ENCODE measurements around the gene PLEKHA7.
"Not testable (repeated sequence)": the region's sequence is repeated elsewhere in the genome, so short reads cannot be mapped to it uniquely, and the experiment has no call there.

The PLEKHA7 gene

DNA sequence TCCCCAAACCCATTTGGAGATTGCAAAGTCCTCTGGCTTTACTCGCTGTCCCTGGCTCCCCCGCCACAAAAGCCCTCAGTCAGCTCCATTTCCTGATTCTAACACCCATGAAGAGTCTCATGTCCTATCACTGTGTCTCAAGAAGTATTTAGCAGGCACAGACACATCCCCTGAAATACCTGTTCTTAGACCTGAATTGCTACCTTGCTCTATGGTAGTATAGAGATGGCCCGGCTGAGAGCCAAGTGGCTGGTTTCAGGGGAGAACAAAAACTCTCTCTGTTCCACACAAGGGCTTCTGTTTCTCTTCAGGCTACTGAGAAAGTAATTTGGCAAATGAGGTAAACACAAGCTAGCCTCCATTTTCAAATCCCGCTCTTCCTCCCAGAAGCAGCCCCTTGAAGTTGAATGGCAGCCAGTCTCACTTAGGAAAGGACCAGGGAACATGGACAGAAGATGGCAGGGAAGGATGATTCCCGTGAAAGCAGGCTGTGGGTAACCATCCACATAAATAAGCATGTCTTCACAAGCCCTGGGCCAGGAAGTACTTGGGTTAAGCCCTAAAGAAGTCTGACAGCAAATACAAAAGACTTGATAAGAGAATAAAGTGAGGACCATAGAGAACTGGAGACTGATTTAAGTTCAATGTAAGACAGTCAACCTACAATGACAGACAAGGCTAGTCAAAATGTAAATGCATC, 138.0 kb downstream of the PLEKHA7 start:
- no peak for DNase-seq

DNA sequence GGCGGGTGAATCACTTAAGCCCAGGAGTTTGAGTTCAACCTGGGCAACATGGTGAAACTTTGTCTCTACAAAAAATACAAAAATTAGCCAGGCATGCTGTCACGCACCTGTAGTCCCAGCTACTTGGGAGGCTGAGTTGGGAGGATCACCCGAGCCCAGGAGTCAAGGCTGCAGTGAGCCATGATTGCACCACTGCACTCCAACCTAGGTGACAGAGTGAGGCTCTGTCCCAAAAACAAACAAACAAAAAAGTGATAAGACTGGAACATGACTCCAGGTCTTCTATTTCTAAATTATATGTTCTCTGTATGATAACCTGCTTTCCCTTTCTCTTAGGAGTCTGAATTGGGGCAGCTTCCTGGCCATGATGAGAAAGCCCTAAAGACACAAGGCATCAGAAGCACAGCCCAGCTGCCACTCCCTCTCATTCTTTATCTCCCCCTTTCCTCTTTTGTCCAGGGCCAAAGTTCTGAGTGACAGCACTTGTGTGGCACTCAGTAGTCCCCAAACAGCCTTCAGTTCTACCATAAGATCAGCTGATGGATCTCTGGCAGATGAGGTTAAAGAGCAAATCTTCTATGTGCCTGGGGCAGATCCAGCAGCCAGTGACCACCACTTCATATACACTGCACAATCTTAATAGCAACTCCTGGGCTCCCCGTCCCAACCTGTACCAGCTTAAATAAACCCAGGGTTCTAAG, 139.8 kb downstream of the PLEKHA7 start:
- no peak for DNase-seq

GRCh38 chr11:16873289-16873688, 140.9 kb downstream of the PLEKHA7 start:
- no peak for DNase-seq

GRCh38 chr11:16871368-16871767, 142.8 kb downstream of the PLEKHA7 start:
- DNase-seq, result no peak

DNA sequence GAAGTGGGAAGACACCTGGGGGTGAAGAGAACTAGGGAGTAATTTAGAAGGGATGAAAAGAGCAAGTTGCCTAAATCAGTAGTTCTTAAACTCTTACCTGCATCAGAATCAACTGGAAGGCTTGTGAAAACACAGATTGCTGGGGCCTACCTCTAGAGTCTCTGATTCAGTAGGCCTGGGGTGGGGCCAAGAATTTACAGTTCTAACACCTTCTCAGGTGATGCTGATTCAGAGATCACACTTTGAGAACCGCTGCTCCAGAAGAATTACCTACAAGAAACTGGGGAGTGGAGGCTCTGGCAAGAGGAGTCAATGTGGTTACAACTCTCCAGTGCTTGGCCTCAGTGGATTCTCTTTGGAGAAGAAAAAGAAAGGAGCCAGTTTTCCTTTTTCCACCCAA, 147.1 kb downstream of the PLEKHA7 start:
- no peak for DNase-seq

- not testable (repeated sequence) for DNase-seq
These were observed 149.8 kb downstream of the PLEKHA7 start for GRCh38 chr11:16864428-16864827.

DNA sequence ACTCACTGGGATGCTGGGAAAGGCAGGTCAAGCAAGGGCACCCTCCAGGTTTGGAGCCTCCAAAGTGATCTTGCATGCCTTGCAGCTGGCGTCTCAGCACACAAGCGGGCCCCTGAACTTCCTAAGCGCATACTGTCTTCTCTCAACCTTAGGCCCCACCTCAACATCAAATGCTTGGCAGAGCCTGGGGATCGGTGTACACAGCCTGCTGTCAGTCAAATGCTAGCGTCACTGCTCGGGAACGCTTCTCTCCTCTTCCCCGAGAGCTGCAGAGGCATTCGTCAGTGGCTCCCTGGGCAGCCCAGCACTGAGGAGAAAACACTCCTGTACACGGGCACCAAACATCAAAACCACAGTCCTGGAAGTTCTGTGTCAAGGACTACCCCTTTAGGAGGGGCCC, 150.8 kb downstream of the PLEKHA7 start:
- DNase-seq, result no peak

DNA sequence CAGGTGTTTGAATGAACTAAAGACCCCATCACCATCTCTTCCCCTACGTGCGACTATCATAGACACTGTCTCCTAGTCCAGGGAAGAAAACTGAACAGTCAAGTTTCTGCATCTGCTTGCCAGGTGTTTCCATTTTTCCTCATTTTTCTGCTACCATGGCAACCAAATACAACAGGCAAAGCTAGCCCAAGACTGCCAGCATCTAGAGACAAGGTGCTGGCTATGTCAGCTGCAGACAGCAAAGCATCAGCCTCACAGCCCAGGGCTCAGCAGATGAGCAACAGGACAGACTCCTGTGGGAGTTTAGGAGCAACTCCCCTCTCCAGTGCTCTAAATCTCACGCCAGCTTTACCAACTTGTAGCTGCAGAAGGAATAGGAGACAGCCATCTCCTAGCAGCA, 151.5 kb downstream of the PLEKHA7 start:
- DNase-seq, result no peak

DNA sequence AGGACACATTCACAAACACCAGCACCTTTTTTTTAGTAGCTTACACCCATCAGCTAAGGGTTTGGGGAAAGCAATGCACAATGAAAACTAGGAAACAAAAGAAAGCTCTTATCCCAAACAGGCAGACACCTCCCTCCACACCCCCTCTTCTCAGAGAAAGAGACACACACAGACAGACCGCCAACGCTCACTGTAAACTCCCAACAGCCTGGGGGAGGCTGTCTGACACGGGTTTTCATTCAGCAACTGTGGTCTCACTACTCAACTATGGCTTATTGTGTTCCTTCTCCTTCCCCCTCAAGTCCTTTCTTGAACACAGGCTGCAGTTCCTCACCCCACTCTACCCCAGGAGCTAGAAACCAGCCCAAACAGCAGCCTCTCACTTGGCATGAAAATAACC, 152.4 kb downstream of the PLEKHA7 start:
- DNase-seq, result no peak

DNA sequence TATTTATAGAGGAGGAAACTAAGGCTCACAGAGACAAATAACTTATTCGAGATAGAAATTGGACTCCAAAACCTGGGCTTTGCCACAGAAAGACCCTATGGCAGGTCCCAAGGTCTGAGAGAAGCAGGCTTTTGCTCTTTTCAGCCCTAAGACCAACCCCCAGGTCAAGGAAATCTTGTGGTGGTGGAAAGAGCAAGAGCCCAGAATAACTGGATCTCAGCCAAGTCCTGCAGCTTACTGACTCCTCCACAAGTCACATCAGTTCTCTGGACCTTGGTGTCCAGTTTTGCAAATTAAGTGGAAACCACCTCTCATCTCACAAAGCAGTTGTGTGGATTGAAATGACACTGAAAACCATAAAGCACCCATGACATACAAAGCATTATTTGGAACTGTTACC, 153.6 kb downstream of the PLEKHA7 start:
- no peak for DNase-seq

DNA sequence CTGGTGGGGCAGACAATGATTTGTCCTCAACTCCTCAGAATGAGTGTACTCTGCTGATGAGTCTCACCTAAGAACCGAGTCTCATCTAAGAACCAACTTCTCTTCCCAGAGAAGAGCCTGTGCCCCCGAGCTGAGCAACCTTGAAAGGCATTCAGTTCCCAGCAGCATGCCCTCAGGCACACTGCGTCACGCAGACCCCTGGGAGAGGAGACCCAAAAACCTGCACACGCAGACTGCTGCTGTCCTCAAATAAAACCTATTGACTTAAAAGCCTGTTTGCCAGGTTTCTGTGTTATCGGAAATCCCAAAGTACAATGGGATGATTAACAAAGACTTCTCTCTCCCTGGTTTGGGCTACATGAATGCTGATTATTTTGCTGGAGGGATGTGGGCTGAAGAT, 154.6 kb downstream of the PLEKHA7 start:
- no peak for DNase-seq

DNA sequence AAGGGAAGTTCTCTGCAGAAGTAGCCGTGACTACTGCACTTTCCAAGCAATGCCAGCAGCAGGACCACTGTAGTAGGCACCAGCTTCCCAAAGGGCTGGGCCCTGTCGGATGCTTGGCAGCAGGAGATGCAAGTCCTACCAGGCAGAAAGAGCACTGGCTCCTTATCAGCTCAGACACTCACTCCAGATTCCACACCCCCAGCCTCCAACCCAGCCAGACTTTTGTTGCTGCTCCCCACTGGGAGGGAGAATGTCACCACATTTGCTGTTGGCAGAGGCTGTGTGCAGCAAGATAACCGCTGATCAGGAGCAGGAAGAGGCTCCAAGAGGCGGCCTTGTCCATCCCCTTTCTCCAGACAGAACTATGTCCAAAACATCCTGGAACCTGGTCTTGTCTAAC, 157.0 kb downstream of the PLEKHA7 start:
- DNase-seq, result no peak

GRCh38 chr11:16856022-16856471, 158.2 kb downstream of the PLEKHA7 start:
- no peak for DNase-seq

GRCh38 chr11:16854979-16855378, 159.2 kb downstream of the PLEKHA7 start:
- no peak for DNase-seq

DNA sequence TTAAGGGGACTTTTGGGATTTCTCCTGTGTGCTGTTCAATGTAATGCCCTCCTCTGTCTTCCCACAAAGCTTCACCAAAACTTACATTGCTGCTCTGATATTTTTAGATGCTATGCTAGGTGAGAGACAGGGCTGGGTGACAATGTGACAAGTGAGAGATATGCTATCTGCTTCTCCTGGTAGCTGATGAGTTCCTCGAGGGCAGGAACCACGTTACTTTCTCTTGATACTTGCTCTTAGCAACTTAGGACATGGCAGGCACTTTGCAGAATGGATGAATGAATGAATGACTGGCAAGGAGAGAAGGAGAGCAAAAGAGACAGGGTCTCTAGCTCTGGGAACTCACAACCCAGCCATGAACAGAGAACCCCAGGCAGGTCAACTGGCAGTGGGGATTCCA, 160.4 kb downstream of the PLEKHA7 start:
- DNase-seq, result no peak

DNA sequence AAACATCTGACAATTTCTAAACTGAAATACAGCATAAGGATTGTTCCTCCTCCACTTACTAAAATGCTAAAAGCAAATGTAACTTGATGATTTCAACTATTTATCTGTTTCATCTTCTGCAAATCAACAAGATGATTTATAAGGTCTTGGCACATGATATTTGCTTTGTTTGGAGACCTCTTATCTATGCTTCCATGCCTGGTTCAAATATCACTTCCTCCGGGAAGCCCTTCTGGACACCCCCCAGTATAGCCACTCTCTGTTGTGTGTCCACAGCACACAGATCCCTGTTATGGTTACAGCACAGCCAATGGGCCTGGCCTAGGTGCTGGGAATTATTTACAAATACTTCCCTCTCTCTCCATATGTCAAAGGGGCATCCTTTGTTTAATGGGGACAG, 160.9 kb downstream of the PLEKHA7 start:
- no peak for DNase-seq

DNA sequence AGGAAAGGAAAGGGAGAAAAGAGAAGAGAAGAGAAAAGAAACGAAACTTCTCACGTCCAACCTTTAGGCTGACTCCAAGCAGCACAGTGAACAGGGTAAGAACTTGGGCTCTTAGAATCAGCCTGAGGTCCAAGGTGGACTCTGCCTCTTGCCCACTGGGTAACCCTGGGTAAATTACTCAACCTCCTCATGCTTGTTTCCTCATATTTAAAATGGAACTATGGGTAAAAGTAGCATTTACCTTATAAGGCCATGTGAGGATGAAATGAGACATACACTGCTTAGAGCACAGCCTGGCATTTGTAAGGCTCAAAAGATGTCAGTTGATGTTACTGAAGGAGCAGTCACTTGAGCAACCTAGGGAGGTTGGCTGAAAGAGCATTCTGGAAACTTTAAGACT, 167.9 kb downstream of the PLEKHA7 start:
- DNase-seq, result no peak

- DNase-seq, result no peak
These were observed 169.9 kb downstream of the PLEKHA7 start for GRCh38 chr11:16844268-16844771.

DNA sequence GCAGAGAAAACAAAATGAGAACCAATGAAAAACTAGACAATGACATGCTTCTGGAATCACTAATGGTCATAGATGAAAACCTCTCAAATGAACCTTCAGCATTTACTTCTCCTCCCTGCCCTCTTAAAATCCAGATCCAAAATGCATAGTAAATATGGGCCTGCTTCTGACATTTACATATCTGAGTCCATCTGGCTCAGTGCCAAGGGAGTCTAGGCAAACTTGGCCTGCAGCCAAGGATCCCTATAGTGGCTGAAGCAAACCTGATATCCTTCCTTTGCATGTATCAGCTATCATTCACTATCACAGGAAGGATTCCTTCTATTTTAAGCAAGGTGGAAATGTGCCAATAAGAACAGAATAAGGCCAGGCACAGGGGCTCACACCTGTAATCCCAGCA, 170.9 kb downstream of the PLEKHA7 start:
- no peak for DNase-seq

- no peak for DNase-seq
These were observed 172.2 kb downstream of the PLEKHA7 start for GRCh38 chr11:16841984-16842383.

DNA sequence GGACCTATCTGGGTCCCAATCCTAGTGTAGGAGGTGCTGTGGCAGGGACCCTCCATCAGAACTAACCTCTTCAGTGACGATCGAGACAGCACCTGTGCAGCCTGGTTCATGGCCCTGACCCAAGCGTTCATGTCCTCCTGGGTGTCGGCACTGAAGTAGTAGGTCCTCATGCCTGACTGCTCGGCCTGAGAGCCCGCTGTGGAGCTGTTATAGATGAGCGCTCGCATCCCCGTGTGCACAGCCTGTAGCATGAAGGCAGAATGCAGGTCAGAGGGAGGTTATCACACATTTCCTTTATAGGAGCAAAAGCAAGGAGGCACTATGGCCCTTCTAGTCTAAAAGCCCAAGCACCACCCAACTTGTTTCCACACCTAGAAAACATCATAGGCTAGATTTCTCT, 172.7 kb downstream of the PLEKHA7 start:
- no peak for DNase-seq

GRCh38 chr11:16840951-16841350, 173.3 kb downstream of the PLEKHA7 start:
- no peak for DNase-seq

DNA sequence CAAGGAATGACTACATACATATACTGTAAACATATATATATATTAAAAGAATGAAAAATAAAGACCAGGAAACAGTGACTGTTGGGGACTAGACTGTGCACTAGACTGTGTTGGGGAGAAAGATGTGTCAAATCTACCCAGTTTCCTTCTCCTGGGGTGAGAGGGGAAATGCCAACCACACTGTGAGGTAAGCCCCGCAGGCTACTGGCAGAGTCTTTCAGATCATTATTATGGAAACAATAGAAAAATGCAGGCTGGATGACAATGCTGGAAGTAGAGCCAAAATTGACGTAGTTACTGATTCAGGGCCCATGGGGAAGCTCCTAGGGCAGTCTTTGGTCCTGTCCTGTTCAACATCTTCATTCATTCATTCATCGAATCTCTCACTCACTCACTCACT, 174.4 kb downstream of the PLEKHA7 start:
- DNase-seq, result no peak

DNA sequence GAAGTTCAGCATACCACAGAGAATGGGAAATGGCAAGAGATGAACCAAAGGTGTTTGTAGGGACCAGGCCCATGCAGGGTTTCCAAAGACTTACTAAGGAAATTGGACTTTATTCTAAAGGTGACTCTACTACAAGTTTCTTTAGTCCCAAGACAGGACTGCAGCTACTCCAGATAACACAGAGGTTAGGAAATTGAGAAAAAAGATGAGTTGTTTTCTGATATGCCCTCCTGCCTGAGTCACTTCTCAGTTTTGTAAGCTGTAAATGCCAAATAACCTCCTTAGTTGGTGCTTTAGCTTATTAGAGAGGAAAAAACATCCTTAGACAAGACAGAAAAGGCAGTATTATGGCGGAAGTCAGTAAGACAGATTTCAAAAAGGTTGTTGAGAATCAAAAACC, 179.8 kb downstream of the PLEKHA7 start:
- DNase-seq, result no peak

DNA sequence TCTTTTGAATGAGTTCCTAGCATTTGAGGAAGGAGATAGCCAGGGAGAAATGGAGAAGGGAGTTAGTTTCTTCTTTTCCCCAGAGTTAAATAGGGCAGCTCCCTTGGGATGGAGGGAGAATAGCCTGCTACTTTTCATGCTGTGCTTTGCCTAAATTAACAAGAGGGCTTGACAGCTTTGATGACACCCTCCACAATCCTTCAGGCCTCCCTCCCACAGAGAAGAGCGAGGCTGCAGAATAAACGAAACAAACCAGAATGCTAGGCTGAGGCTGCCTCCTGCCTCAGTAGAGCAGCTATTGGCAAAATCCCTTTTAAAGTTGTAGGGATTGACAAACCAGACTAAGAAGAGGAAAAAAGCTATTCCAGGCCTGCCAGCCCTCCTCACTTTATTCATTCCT, 181.2 kb downstream of the PLEKHA7 start:
- no peak for DNase-seq

Measured in activated CD4-positive, alpha-beta T cell treated with anti-CD3 and anti-CD28 coated beads for 4 hours (primary cell).